Cardiac septum (tissue), 1 donor: ENCODE results near the gene PLEK. TPM values are rescaled to one million over a fixed set of nuclear protein-coding genes. Genes with fewer than 3 reads are reported as not detected.
"Not testable (repeated sequence)": the region's sequence is repeated elsewhere in the genome, so short reads cannot be mapped to it uniquely, and the experiment has no call there.

Experiments used
- DNase-seq: peaks from one replicate; pipeline ENCODE4 v3.0.0-alpha.2; 2020; ENCODE audit warnings: low spot score
- intact Hi-C: fragments of 100-400 bp; cut with DNase I; formaldehyde crosslinking; loops from one replicate; pipeline ENCODE4 v1.14.0; 2022
- total RNA-seq: library from RNA; stranded (reverse); fragmentation: NEBNext Ultra II Directional; extraction: Animal tissue kit (Norgen Biotek cat#: 25700); gene quantifications from one replicate; pipeline ENCODE4 v1.2.1, GENCODE V29; 2021
- donor health status: DM: no; HTN: no; CAD: no.

The PLEK gene
- total RNA-seq, 1 donor from 2014 or later = 3.7 TPM

DNA sequence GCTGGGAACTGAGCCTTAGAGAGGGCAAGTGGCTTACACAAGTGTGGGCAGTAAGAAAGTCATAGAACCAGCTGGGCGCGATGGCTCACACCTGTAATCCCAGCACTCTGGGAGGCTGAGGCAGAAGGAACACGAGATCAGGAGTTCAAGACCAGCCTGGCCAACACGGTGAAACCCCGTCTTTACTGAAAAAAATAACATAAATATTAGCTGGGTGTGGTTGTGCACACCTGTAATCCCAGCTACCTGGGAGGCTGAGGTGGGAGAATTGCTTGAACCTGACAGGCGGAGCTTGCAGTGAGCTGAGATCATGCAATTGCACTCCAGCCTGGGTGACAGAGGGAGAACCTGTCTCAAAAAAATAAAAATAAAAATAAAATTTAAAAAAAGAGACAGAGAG lies 13.7 kb downstream of the PLEK start:
- intact Hi-C loops, DNase-seq: not testable (repeated sequence)

DNA sequence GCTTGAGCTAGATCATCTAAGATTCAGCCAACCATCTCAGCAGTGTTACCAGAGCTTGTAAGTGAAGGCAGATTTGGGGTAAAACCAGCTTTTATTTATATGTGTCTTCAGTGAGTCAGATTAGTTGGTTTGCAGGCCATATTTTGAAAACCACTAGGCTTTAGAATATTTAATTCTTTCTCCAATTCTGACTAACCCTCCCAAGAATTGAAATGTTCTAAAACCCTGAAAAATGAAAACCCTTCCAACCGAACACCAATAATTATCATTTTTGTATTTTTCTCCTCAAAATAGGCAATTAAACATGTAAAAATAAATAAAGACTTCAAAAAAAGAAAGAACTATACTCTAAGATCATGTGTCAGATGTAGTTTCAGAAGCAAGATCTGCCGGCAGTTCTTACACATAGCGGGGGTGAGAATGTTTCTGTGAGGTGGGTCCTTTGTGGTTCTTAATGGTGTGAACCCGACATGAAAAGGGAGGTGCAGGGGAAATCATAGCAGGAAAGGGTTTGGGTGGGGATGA lies 14.2 kb downstream of the PLEK start:
- no peak for DNase-seq
- intact Hi-C loops = no loop called here

DNA sequence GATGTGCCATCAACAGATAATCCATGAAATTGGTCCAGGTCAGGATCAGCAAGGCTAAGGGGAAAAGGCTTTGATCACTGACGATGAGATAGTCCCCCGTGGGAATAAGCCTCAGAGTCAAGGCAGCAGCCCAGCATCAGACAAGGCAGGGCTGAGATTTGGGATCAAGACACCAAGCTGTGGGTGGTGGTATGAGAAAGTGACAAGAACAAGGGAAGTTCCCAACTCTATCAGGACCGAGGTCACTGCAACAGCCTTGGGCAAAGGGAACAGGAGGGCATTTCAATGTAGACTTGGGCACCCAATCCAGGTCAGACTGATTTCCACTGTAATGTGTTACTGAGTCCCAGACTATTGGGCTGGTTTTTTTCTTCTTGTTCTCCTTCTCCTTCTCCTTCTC lies 18.7 kb downstream of the PLEK start:
- intact Hi-C loops = no loop called here
- no peak for DNase-seq

DNA sequence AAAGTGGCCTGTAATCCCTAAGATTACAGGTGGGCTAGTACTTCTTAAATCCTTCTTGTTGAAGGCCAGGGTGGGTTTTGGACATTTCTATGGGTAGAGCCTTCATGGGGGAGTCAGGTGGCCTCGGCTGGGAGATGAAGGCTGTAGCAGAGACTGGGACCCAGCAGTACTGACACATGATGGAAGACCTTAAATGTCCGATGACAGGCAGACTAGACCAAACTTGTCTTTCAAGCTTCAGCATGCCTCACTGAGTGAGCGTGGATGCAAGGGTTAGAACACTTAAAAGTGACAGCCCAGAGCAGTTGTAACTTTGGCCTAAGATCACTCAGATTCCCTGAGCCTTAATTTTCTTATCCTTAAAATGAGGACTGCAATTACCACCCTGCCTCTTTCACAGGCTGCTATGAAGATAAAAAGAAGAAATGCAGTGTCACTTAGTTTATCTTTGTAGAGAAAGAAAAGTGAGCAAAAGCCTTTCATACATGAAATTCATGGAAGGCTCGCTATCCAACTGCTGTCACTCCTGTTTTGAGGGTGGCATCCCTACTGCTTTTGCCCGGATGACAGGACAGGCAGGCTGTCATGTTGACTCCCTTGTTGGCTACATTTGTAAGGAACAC lies 19.5 kb downstream of the PLEK start:
- no peak for DNase-seq
- intact Hi-C loops = no loop called here

- no peak for DNase-seq
- intact Hi-C loops = no loop called here
Measured at GRCh38 chr2:68385220-68385906, 20.3 kb downstream of the PLEK start.

DNA sequence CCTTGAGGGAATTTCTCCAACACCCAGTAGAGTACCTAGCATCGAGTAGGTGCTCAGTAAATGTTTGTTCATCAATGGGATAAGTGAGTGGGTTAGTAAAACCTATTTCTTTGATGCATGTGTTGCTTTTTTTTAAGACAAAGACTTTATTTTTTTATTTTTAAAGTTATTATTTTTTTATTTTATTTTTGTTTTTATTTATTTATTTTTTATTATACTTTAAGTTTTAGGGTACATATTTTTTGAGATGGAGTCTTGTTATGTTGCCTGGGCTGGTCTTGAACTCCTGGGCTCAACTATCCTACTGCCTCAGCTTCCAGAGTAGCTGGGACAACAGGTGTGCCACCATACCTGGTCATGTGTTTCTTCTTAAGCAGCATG lies 20.8 kb downstream of the PLEK start:
- intact Hi-C loops = no loop called here
- no peak for DNase-seq

DNA sequence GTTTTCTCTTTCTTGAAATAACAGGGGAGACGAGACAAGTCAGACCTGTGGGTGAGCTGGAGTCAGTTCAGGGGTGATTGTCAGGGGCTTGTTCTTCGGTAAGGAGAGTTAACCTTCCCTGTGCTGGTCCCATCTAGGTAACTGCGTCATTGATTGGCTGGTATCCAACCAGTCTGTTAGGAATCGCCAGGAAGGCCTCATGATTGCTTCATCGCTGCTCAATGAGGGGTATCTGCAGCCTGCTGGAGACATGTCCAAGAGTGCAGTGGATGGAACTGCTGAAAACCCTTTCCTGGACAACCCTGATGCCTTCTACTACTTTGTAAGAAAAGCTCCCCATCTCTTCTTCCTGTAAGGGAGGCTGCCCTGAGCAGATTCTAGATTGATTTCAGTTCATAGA lies 21.3 kb downstream of the PLEK start:
- intact Hi-C loops = no loop called here
- DNase-seq = no peak

DNA sequence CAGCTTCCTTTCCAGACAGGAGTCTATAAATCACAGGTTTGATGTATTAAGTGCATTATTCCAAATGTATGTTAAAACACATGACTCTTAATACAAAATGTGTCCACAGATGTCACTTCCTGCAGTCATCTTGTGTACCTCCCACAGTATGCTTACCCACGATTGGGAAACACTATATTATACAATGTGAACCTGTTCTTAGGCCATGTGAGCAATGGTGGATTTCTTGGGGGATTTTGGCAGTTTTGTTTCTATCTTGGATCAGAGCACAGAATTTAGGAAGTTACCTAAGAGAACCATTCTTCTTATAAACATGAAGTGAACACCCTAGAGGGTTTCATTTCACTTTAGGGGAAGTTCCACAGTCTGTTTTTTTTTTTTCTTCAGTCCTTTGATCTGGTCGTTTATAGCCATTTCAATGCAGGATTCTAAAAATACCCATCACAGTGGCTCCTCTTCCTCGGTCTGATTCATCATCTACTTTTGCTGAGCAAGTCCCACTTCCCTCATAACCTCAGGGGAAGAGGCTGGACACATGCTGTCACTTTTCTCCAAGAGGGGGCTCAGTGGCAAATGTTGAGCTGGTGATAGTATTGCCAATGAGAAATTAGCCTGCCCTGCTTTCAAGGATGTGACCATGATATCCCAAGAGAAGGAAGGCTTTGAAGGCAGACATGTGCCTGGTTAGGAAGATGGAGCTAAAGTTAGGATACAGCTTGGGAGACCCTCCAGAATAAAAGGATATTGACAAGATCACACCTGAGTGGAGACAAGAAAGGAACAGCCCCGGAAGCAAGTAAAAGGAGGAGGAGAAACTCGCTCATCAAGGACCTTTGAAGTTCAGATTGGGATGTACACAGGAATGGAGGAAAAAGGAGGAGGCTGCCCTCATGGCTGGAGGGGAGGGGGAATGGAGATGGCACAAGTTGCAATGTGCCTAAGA lies 22.6 kb downstream of the PLEK start:
- no peak for DNase-seq
- intact Hi-C loops = no loop called here

- DNase-seq = no peak
- intact Hi-C loops = no loop called here
Measured at GRCh38 chr2:68388358-68388757, 23.3 kb downstream of the PLEK start.

GRCh38 chr2:68388772-68389171 lies 23.7 kb downstream of the PLEK start:
- DNase-seq = no peak

GRCh38 chr2:68390114-68390513 lies 25.0 kb downstream of the PLEK start:
- intact Hi-C loops = no loop called here
- DNase-seq = no peak

More at GRCh38 chr2:68388772-68389171, 23.7 kb downstream of the PLEK start:
- intact Hi-C loops = no loop called here

DNA sequence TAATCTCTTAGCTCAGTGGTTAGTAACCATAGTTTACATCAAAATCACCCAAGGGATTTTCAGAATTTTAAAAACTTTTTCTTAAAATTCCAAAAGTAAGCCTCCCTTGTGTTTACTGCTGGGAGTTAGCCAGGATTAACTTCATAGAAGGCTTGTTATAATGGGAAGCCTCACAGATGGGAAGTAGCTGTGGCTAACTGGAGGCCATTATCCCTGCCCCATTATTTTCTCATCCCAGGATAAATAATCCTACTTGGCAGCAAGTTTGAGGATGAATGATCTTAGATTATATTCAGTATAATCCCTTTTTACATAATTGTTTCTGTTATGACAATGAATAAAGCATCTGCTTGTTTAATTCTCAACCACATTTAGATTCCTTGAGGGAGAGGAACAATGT lies 25.5 kb downstream of the PLEK start:
- DNase-seq = no peak
- intact Hi-C loops = no loop called here

DNA sequence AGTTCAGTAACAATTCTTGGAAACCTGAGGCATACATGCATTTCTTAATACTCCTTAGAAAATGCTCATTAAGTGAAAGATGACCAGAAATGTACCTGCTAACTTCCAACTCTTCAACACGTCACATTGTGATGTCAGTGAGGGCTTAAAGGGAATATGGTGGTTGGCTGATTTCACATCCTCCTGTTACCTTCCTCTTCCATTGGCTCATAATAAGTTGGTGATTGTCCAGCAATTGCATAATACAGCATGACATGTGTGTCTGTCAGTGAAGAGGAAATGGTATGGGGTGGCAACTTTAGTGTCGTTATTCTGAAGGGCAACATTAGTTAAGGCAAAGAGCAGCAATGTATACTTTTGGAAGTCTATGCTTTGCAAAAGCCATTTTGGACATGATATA lies 26.0 kb downstream of the PLEK start:
- DNase-seq = no peak
- intact Hi-C loops = no loop called here

DNA sequence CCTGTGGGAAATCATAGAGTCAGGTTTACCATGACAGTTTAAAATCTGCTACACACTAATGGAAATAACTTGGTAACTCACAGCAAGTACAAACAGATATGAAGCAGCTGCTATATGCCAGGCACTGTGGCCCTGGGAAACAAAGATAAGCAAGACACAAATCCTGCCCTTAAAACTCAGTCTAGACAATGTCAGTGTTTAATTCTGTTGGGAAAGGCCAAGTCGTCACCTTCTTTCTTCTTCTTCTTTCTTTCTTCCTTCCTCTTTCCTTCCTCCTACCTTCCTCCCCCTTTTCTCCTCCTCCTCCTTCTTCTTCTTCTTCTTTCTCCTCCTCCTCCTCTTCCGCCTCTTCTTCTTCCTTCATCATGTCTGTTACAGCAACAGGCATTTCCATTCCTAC lies 26.8 kb downstream of the PLEK start:
- intact Hi-C loops = no loop called here
- DNase-seq = no peak

DNA sequence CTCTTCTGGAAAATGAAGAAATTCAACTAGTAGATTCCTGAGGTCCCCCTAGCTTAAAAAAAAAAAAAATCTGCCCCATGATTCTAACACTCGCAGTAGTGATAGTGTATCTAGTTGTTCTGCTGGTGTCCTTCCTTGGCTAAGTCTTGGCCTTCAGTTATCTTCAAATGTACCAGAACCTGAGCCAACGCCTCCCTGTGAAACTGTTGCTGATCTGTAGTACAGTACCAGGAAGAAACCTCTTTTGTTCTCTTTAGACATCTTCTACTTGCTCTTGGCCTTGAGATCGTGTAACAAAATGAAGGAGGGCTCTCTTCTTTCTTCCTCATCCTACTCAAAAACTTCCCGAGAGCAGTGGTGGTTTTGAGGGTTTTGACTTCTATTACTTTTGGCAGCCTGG lies 31.0 kb downstream of the PLEK start:
- intact Hi-C loops = no loop called here
- no peak for DNase-seq

DNA sequence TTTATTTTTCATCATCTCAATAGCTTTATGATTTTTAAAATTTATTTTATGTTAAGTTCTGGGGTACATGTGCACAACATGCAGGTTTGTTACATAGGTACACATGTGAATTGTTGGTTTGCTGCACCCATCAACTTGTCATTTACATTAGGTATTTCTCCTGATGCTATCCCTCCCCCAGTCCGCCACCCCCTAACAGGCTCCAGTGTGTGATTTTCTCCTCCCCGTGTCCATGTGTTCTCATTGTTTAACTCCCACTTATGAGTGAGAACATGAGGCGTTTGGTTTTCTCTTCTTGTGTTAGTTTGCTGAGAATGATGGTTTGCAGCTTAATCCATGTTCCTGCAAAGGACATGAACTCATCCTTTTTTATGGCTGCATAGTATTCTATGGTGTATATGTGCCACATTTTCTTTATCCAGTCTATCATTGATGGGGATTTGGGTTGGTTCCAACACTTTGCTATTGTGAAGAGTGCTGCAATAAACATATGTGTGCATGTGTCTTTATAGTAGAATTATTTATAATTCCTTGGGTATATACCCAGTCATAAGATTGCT lies 32.7 kb downstream of the PLEK start:
- intact Hi-C loops, DNase-seq: not testable (repeated sequence)

GRCh38 chr2:68403199-68403644 lies 38.1 kb downstream of the PLEK start:
- intact Hi-C loops = no loop called here
- DNase-seq = no peak

DNA sequence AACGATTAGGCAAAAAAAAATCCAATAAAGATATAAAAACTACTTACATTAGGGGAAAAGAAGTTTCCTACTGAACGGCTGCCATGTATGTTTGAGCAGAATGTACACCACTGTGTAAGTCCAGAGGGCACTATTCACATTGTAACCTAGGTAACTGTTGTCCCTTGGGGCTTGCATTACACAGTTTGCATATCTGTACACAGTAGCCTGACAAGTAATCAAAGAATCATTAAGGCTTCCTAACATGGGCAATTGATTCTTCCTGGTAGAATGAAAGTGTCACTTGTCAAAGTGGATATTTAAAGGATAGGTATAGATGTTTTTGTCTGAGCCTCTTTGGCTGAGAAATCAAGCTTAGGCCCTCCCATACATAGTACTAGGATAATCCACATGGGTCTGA lies 39.1 kb downstream of the PLEK start:
- no peak for DNase-seq
- intact Hi-C loops = no loop called here

DNA sequence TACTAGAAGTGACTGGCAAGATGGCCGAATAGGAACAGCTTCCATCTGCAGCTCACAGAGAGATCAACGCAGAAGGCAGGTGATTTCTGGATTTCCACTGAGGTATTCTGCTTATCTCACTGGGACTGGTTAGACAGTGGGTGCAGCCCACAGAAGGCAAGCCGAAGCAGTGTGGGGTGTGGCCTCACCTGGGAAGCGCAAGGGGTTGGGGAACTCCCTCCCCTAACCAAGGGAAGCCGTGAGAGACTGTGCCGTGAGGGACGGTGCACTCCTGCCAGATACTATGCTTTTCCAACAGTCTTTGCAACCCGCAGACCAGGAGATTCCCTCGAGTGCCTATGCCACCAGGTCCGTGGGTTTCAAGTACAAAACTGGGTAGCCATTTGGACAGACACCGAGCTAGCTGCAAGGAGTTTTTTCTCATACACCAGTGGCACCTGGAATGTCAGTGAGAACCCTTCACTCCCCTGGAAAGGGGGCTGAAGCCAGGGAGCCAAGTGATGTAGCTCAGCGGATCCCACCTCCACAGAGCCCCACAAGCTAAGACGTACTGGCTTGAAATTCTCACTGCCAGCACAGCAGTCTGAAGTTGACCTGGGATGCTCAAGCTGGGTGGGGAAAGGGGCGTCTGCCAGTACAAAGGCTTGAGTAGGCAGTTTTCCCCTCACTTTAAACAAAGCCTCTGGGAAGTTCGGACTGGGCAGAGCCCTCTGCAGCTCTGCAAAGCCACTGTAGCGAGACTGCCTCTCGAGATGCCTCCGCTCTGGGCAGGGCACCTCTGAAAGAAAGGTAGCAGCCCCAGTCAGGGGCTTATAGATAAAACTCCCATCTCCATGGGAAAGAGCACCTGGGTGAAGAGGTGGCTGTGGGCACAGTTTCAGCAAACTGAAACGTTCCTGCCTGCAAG lies 40.1 kb downstream of the PLEK start:
- intact Hi-C loops = no loop called here
- DNase-seq = no peak
